Measurements from ENCODE around the gene CHST15.

CHST15 gene

GRCh38 chr10:123998197-123999141 is 94.9 kb downstream of the CHST15 start:
- Histone ChIP-seq H3K9ac (ENCODE audit: low read length) (no peak overlapping the region), H3K27ac (ENCODE audit: low read depth, low read length) (no peak overlapping the region), H3K4me3 (ENCODE audit: low read depth, low read length) (no peak overlapping the region), H3K36me3 (ENCODE audit: control insufficient read depth, insufficient read depth, low read length) (no peaks in the 10 kb centered on the region), H3K9me3 (ENCODE audit: control insufficient read depth, insufficient read depth, low read depth, low read length) (no peaks in the 10 kb centered on the region), H3K4me1 (ENCODE audit: control insufficient read depth, insufficient read depth, low read length) (peaks cover 13% of the 10 kb centered on the region), H3K27me3 (ENCODE audit: control insufficient read depth, insufficient read depth, low read length) (peaks cover 11% of the 10 kb centered on the region)

GRCh38 chr10:123997486-123998196 is 95.8 kb downstream of the CHST15 start:
- no peak overlapping the region for H3K27ac ChIP-seq (ENCODE audit: low read depth, low read length)

GRCh38 chr10:123997013-123997412 is 96.4 kb downstream of the CHST15 start:
- Histone ChIP-seq H3K27ac (ENCODE audit: low read depth, low read length) (no peak overlapping the region), H3K36me3 (ENCODE audit: control insufficient read depth, insufficient read depth, low read length) (no peaks in the 10 kb centered on the region), H3K9me3 (ENCODE audit: control insufficient read depth, insufficient read depth, low read depth, low read length) (no peaks in the 10 kb centered on the region), H3K4me1 (ENCODE audit: control insufficient read depth, insufficient read depth, low read length) (peaks cover 13% of the 10 kb centered on the region), H3K4me3 (ENCODE audit: low read depth, low read length) (no peak overlapping the region), H3K9ac (ENCODE audit: low read length) (no peak overlapping the region), H3K27me3 (ENCODE audit: control insufficient read depth, insufficient read depth, low read length) (peaks cover 23% of the 10 kb centered on the region)

More at GRCh38 chr10:123997486-123998196, 95.8 kb downstream of the CHST15 start:
- Histone ChIP-seq H3K9ac (ENCODE audit: low read length) (no peak overlapping the region), H3K27me3 (ENCODE audit: control insufficient read depth, insufficient read depth, low read length) (peaks cover 16% of the 10 kb centered on the region), H3K4me3 (ENCODE audit: low read depth, low read length) (no peak overlapping the region), H3K4me1 (ENCODE audit: control insufficient read depth, insufficient read depth, low read length) (peaks cover 13% of the 10 kb centered on the region), H3K36me3 (ENCODE audit: control insufficient read depth, insufficient read depth, low read length) (no peaks in the 10 kb centered on the region), H3K9me3 (ENCODE audit: control insufficient read depth, insufficient read depth, low read depth, low read length) (no peaks in the 10 kb centered on the region)

DNA sequence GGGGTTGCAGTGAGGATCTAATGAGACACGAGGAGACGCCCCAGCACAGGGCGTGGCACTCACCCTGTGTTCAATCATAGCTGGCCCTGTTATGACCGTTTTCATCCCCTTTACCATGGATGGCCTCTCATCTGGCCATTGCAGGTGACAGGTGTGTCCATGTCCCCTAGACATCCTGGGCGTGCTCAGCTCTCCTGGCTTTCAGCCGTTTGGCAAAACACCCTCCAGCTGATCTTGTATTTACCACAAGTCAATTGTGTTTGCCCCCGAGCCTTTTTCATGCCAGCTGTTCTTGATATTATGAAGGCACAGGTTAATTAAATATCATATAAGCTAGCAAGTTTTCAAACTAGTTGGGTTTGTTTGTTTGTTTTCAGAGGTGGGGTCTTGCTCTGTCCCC is 97.1 kb downstream of the CHST15 start:
- Histone ChIP-seq H3K4me3 (ENCODE audit: low read depth, low read length) (no peak overlapping the region; the same call in 1 of the 2 replicates), H3K27me3 (ENCODE audit: control insufficient read depth, insufficient read depth, low read length) (peaks cover 29% of the 10 kb centered on the region), H3K27ac (ENCODE audit: low read depth, low read length) (no peak overlapping the region), H3K9ac (ENCODE audit: low read length) (no peak overlapping the region), H3K4me1 (ENCODE audit: control insufficient read depth, insufficient read depth, low read length) (peaks cover 13% of the 10 kb centered on the region), H3K9me3 (ENCODE audit: control insufficient read depth, insufficient read depth, low read depth, low read length) (no peaks in the 10 kb centered on the region), H3K36me3 (ENCODE audit: control insufficient read depth, insufficient read depth, low read length) (no peaks in the 10 kb centered on the region)

GRCh38 chr10:123995461-123996131 is 97.8 kb downstream of the CHST15 start:
- Histone ChIP-seq H3K4me1 (ENCODE audit: control insufficient read depth, insufficient read depth, low read length) (peaks cover 13% of the 10 kb centered on the region), H3K27ac (ENCODE audit: low read depth, low read length) (no peak overlapping the region), H3K4me3 (ENCODE audit: low read depth, low read length) (peak overlapping the region; percentile 57), H3K36me3 (ENCODE audit: control insufficient read depth, insufficient read depth, low read length) (no peaks in the 10 kb centered on the region), H3K9ac (ENCODE audit: low read length) (peak overlapping the region; percentile 27), H3K9me3 (ENCODE audit: control insufficient read depth, insufficient read depth, low read depth, low read length) (no peaks in the 10 kb centered on the region), H3K27me3 (ENCODE audit: control insufficient read depth, insufficient read depth, low read length) (peaks cover 36% of the 10 kb centered on the region)

GRCh38 chr10:123995082-123995460 is 98.3 kb downstream of the CHST15 start:
- no peak overlapping the region for H3K27ac ChIP-seq (ENCODE audit: low read depth, low read length)
- peaks cover 13% of the 10 kb centered on the region for H3K4me1 ChIP-seq (ENCODE audit: control insufficient read depth, insufficient read depth, low read length)
- no peaks in the 10 kb centered on the region for H3K36me3 ChIP-seq (ENCODE audit: control insufficient read depth, insufficient read depth, low read length)
- peaks cover 42% of the 10 kb centered on the region for H3K27me3 ChIP-seq (ENCODE audit: control insufficient read depth, insufficient read depth, low read length)
- H3K9ac ChIP-seq (ENCODE audit: low read length), result peak overlapping the region; percentile 27
- no peaks in the 10 kb centered on the region for H3K9me3 ChIP-seq (ENCODE audit: control insufficient read depth, insufficient read depth, low read depth, low read length)
- H3K4me3 ChIP-seq (ENCODE audit: low read depth, low read length), result peak overlapping the region; percentile 57

GRCh38 chr10:123994417-123995081 is 98.8 kb downstream of the CHST15 start:
- H3K9me3 ChIP-seq (ENCODE audit: control insufficient read depth, insufficient read depth, low read depth, low read length), result no peaks in the 10 kb centered on the region
- peak overlapping the region; percentile 27 for H3K9ac ChIP-seq (ENCODE audit: low read length)
- H3K4me1 ChIP-seq (ENCODE audit: control insufficient read depth, insufficient read depth, low read length), result peaks cover 13% of the 10 kb centered on the region
- H3K4me3 ChIP-seq (ENCODE audit: low read depth, low read length), result peak overlapping the region; percentile 57
- H3K27ac ChIP-seq (ENCODE audit: low read depth, low read length), result no peak overlapping the region
- H3K27me3 ChIP-seq (ENCODE audit: control insufficient read depth, insufficient read depth, low read length), result peaks cover 47% of the 10 kb centered on the region
- H3K36me3 ChIP-seq (ENCODE audit: control insufficient read depth, insufficient read depth, low read length), result no peaks in the 10 kb centered on the region

GRCh38 chr10:123993534-123994416 is 99.6 kb downstream of the CHST15 start:
- Histone ChIP-seq H3K9ac (ENCODE audit: low read length) (no peak overlapping the region), H3K36me3 (ENCODE audit: control insufficient read depth, insufficient read depth, low read length) (no peaks in the 10 kb centered on the region), H3K9me3 (ENCODE audit: control insufficient read depth, insufficient read depth, low read depth, low read length) (no peaks in the 10 kb centered on the region), H3K27me3 (ENCODE audit: control insufficient read depth, insufficient read depth, low read length) (peaks cover 51% of the 10 kb centered on the region), H3K27ac (ENCODE audit: low read depth, low read length) (no peak overlapping the region), H3K4me3 (ENCODE audit: low read depth, low read length) (no peak overlapping the region), H3K4me1 (ENCODE audit: control insufficient read depth, insufficient read depth, low read length) (peaks cover 10% of the 10 kb centered on the region; the same call in 1 of the 2 replicates)

GRCh38 chr10:123991611-123992570 is 101.5 kb downstream of the CHST15 start:
- no peak overlapping the region for H3K27ac ChIP-seq (ENCODE audit: low read depth, low read length)
- no peak overlapping the region for H3K9ac ChIP-seq (ENCODE audit: low read length)
- H3K4me1 ChIP-seq (ENCODE audit: control insufficient read depth, insufficient read depth, low read length), result peaks cover 10% of the 10 kb centered on the region; the same call in 1 of the 2 replicates
- no peaks in the 10 kb centered on the region for H3K9me3 ChIP-seq (ENCODE audit: control insufficient read depth, insufficient read depth, low read depth, low read length)
- peak overlapping the region; percentile 33 for H3K4me3 ChIP-seq (ENCODE audit: low read depth, low read length)
- peaks cover 55% of the 10 kb centered on the region for H3K27me3 ChIP-seq (ENCODE audit: control insufficient read depth, insufficient read depth, low read length)
- no peaks in the 10 kb centered on the region for H3K36me3 ChIP-seq (ENCODE audit: control insufficient read depth, insufficient read depth, low read length)

Measured in HUES6 (cell line).